OCI-LY7 (cell line): ENCODE measurements around the gene DMD. TPM values are rescaled to one million over a fixed set of nuclear protein-coding genes. Genes with fewer than 3 reads are reported as not detected.

Source experiments
- BruUV-seq: library from RNA; stranded (reverse); fragments of 400-500 nt; replicated peaks from 2 replicates; lab custom pipeline; 2021; lab: Mats Ljungman, UMichigan
- CTCF ChIA-PET: fragments of 300-600 bp; sonication (Branson Sonifier 250); formaldehyde crosslinking; loops from one replicate; lab custom pipeline; 2022; ENCODE audit warnings: antibody characterized with exemption; ENCODE audit not compliant: unreplicated experiment; lab: Charles Lee
- POLR2A ChIA-PET: fragments of 300-600 bp; sonication (Branson Sonifier 250); formaldehyde crosslinking; loops from one replicate; lab custom pipeline; 2022; ENCODE audit warnings: antibody characterized with exemption; lab: Charles Lee
- DNase-seq: peaks from one replicate; pipeline ENCODE4 v3.0.0-alpha.2; 2015; ENCODE audit warnings: low spot score
- H2AFZ ChIP-seq: fragments of 200-600 bp; sonication (generic), shearing (Covaris generic); 2 replicates; pipeline ENCODE4 v1.6.1; 2014; ENCODE audit warnings: mild to moderate bottlenecking, antibody characterized with exemption, low read length, moderate library complexity
- H3K27ac ChIP-seq: fragments of 200-600 bp; sonication (generic); 2 replicates; pipeline ENCODE4 v1.5.1; 2014; ENCODE audit warnings: mixed run types, low read depth, mild to moderate bottlenecking, moderate library complexity, low read length, inconsistent platforms; ENCODE audit not compliant: poor library complexity, severe bottlenecking
- H3K36me3 ChIP-seq: fragments of 200-600 bp; sonication (generic); 2 replicates; pipeline ENCODE4 v1.6.1; 2014; ENCODE audit warnings: mild to moderate bottlenecking, antibody characterized with exemption, low read length, moderate library complexity, mixed read lengths; ENCODE audit not compliant: insufficient read depth
- H3K4me1 ChIP-seq: fragments of 200-600 bp; sonication (generic); 2 replicates; pipeline ENCODE4 v1.5.1; 2014; ENCODE audit warnings: mild to moderate bottlenecking, low read length; ENCODE audit not compliant: insufficient read depth, poor library complexity, severe bottlenecking
- H3K4me2 ChIP-seq: fragments of 200-600 bp; sonication (generic); 2 replicates; pipeline ENCODE4 v1.6.1; 2014; ENCODE audit warnings: mild to moderate bottlenecking, low read length
- H3K4me3 ChIP-seq: fragments of 200-600 bp; sonication (generic); 2 replicates; pipeline ENCODE4 v1.5.1; 2014; ENCODE audit warnings: mild to moderate bottlenecking, low read depth, low read length; ENCODE audit not compliant: poor library complexity, severe bottlenecking
- H3K79me2 ChIP-seq: fragments of 200-600 bp; sonication (generic); 2 replicates; pipeline ENCODE4 v1.6.1; 2016; ENCODE audit warnings: low read depth, mild to moderate bottlenecking, low read length, moderate library complexity, mixed read lengths; ENCODE audit not compliant: insufficient read depth
- H3K9me2 ChIP-seq: fragments of 200-600 bp; sonication (generic); 2 replicates; pipeline ENCODE4 v1.6.1; 2016; ENCODE audit warnings: mild to moderate bottlenecking, low read length, mixed read lengths; ENCODE audit not compliant: insufficient read depth
- H3K9me3 ChIP-seq: fragments of 200-600 bp; sonication (generic); 2 replicates; pipeline ENCODE4 v1.6.1; 2014; ENCODE audit warnings: mild to moderate bottlenecking, mixed run types, low read length, mixed read lengths
- H4K20me1 ChIP-seq: fragments of 200-600 bp; sonication (generic); 2 replicates; pipeline ENCODE4 v1.6.1; 2014; ENCODE audit warnings: mild to moderate bottlenecking, antibody characterized with exemption, low read length, moderate library complexity, mixed read lengths; ENCODE audit not compliant: insufficient read depth
- EZH2phosphoT487 ChIP-seq: fragments of 200-600 bp; sonication (generic); IDR thresholded peaks from 2 replicates; pipeline ENCODE4 v1.6.1; 2018; ENCODE audit warnings: low read depth, borderline replicate concordance, mild to moderate bottlenecking, mixed run types, antibody characterized with exemption, low read length, moderate library complexity, mixed read lengths
- intact Hi-C: fragments of 100-400 bp; cut with micrococcal nuclease; formaldehyde crosslinking; loops from one replicate; pipeline ENCODE4 v1.10.0; 2022; ENCODE audit not compliant: unreplicated experiment
- total RNA-seq, 2 experiments: library from RNA; depleted of rRNA in 1 of 2; stranded (reverse); fragments of >200 nt in 1 of 2; shearing (Covaris generic) in 1 of 2; gene quantifications; 2 replicates each; pipeline ENCODE4 v1.2.3, GENCODE V29; 2014 to 2022
- TF ChIP-seq, protein P1 (sequence below): fragments of 200-600 bp; sonication (generic); conservative IDR thresholded peaks from 2 replicates; pipeline ENCODE4 v1.5.1; 2014; ENCODE audit warnings: mild to moderate bottlenecking, antibody characterized with exemption, low read length, moderate library complexity, mixed read lengths

DMD gene
- total RNA-seq, 2 experiments from 2014 or later = 20.5 to 61.4 TPM

GRCh38 chrX:31301203-31301602, 1910.1 kb downstream of the DMD start:
- no peaks in the 10 kb centered on the region for H3K9me3 ChIP-seq
- intact Hi-C loops = no loop called here
- no peaks in the 10 kb centered on the region for H3K9me2 ChIP-seq
- H3K79me2 ChIP-seq = no peaks in the 10 kb centered on the region
- no TSS peak for BruUV-seq
- H3K4me2 ChIP-seq = no peak overlapping the region
- no peak overlapping the region for H3K4me3 ChIP-seq
- H3K36me3 ChIP-seq = no peaks in the 10 kb centered on the region
- ChIA-PET CTCF (no interaction called here), POLR2A (interaction anchor here (0.6 kb wide), 1 partner anchor 138 kb away, joined by 3 read pairs; no protein-coding TSS in a partner anchor)
- no peak overlapping the region for H2AFZ ChIP-seq
- TF ChIP-seq, protein P1, sequence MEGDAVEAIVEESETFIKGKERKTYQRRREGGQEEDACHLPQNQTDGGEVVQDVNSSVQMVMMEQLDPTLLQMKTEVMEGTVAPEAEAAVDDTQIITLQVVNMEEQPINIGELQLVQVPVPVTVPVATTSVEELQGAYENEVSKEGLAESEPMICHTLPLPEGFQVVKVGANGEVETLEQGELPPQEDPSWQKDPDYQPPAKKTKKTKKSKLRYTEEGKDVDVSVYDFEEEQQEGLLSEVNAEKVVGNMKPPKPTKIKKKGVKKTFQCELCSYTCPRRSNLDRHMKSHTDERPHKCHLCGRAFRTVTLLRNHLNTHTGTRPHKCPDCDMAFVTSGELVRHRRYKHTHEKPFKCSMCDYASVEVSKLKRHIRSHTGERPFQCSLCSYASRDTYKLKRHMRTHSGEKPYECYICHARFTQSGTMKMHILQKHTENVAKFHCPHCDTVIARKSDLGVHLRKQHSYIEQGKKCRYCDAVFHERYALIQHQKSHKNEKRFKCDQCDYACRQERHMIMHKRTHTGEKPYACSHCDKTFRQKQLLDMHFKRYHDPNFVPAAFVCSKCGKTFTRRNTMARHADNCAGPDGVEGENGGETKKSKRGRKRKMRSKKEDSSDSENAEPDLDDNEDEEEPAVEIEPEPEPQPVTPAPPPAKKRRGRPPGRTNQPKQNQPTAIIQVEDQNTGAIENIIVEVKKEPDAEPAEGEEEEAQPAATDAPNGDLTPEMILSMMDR = no peak
- TF ChIP-seq EZH2phosphoT487 = no peak
- DNase-seq = no peak
- H3K4me1 ChIP-seq = no peaks in the 10 kb centered on the region
- H3K27ac ChIP-seq = no peak overlapping the region
- no peaks in the 10 kb centered on the region for H4K20me1 ChIP-seq

DNA sequence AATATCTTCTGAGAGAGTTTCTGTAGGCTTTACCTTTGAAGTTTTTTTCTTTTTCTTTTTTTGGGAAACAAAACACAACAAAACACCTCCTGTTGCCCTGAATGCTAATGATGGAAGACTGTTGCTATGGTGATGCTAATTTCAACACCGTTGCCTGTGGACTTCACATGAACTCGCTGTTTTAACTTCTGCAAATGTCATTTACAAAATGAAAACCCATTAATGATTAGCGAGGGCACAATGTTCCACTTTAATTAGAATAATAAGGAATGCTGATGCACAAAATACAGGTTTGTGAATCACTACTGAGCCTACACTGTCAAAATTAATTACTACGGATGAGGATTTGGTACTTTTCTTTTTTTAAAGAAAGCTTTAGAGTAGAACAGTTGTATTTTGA, 1912.4 kb downstream of the DMD start:
- H3K4me1 ChIP-seq = no peaks in the 10 kb centered on the region
- no peak overlapping the region for H3K27ac ChIP-seq
- no peaks in the 10 kb centered on the region for H3K9me3 ChIP-seq
- no peaks in the 10 kb centered on the region for H3K9me2 ChIP-seq
- CTCF ChIA-PET = no interaction called here
- POLR2A ChIA-PET = interaction anchor here (0.9 to 1.1 kb wide), 3 partner anchors 9 to 176 kb away, joined by 3 read pairs; no protein-coding TSS in a partner anchor
- no TSS peak for BruUV-seq
- no peak for DNase-seq
- no peak for TF ChIP-seq EZH2phosphoT487
- TF ChIP-seq, protein P1 = no peak
- no peaks in the 10 kb centered on the region for H4K20me1 ChIP-seq
- no peaks in the 10 kb centered on the region for H3K79me2 ChIP-seq
- H3K4me3 ChIP-seq = no peak overlapping the region
- H3K36me3 ChIP-seq = no peaks in the 10 kb centered on the region
- intact Hi-C loops = no loop called here
- no peak overlapping the region for H2AFZ ChIP-seq
- no peak overlapping the region for H3K4me2 ChIP-seq

DNA sequence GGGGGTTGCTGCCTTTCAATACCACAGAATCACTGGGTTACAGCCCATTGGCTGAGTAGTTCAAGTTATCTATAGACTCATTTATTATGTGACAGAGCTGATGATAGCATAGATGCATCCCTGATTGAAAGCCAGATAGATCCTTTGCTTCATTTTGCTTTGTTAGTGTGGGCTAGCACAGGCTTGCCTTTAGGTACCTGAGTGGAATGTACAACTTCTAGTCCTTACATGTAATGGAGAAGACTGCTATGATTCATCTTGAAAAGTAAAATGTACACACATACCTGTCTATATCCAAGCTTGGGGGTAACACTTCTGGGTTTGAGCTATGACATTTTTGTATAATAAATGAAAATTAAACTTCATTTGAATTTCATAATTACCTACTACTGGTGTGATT, 1913.5 kb downstream of the DMD start:
- Histone ChIP-seq H4K20me1 (no peaks in the 10 kb centered on the region), H2AFZ (no peak overlapping the region), H3K9me3 (no peaks in the 10 kb centered on the region), H3K9me2 (no peaks in the 10 kb centered on the region), H3K36me3 (no peaks in the 10 kb centered on the region), H3K4me1 (no peaks in the 10 kb centered on the region), H3K4me3 (no peak overlapping the region), H3K27ac (no peak overlapping the region), H3K4me2 (no peak overlapping the region), H3K79me2 (no peaks in the 10 kb centered on the region)
- ChIA-PET POLR2A (interaction anchor here (1.0 kb wide), 1 partner anchor 23 kb away, joined by 3 read pairs; no protein-coding TSS in a partner anchor), CTCF (no interaction called here)
- intact Hi-C loops = no loop called here
- BruUV-seq = no TSS peak
- TF ChIP-seq EZH2phosphoT487 = no peak
- TF ChIP-seq, protein P1 = no peak
- no peak for DNase-seq
